Measurements from ENCODE around the gene TSPAN9. TPM values are rescaled to one million over a fixed set of nuclear protein-coding genes. Genes with fewer than 3 reads are reported as not detected.
"Not testable (repeated sequence)": the region's sequence is repeated elsewhere in the genome, so short reads cannot be mapped to it uniquely, and the experiment has no call there.

The TSPAN9 gene
- polyA plus RNA-seq, 1 experiment = 67.0 TPM

- Histone ChIP-seq H3K4me3 (ENCODE audit: low read depth, low read length) (no peak overlapping the region), H3K36me3 (ENCODE audit: control insufficient read depth, insufficient read depth, low read length) (no peaks in the 10 kb centered on the region), H3K27me3 (ENCODE audit: control insufficient read depth, insufficient read depth, low read length) (peaks cover 10% of the 10 kb centered on the region)
- POLR2A ChIA-PET = no interaction called here
- no peak for DNase-seq (ENCODE audit: low read depth)
- no peak for TF ChIP-seq CTCF (IDR thresholded peaks at IDR 0.05; ENCODE audit: insufficient read depth, low read depth, low read length)
- CTCF ChIA-PET = interaction anchor here (1.0 to 3.4 kb wide), 4 partner anchors 8 to 226 kb away, joined by 3 to 12 read pairs (median 6); no protein-coding TSS in a partner anchor
Observed at GRCh38 chr12:3065300-3065699, 11.9 kb upstream of the TSPAN9 start.

GRCh38 chr12:3065846-3066245, 11.3 kb upstream of the TSPAN9 start:
- CTCF ChIA-PET = interaction anchor here (1.0 to 3.4 kb wide), 4 partner anchors 8 to 225 kb away, joined by 3 to 12 read pairs (median 6); no protein-coding TSS in a partner anchor
- DNase-seq (ENCODE audit: low read depth); H3K4me3 ChIP-seq (ENCODE audit: low read depth, low read length); H3K36me3 ChIP-seq (ENCODE audit: control insufficient read depth, insufficient read depth, low read length); POLR2A ChIA-PET: not testable (repeated sequence)
- peaks cover 10% of the 10 kb centered on the region for H3K27me3 ChIP-seq (ENCODE audit: control insufficient read depth, insufficient read depth, low read length)

- Histone ChIP-seq H3K36me3 (ENCODE audit: control insufficient read depth, insufficient read depth, low read length) (no peaks in the 10 kb centered on the region), H3K4me3 (ENCODE audit: low read depth, low read length) (no peak overlapping the region), H3K27me3 (ENCODE audit: control insufficient read depth, insufficient read depth, low read length) (peaks cover 3% of the 10 kb centered on the region)
- no peak for TF ChIP-seq CTCF (IDR thresholded peaks at IDR 0.05; ENCODE audit: insufficient read depth, low read depth, low read length)
- ChIA-PET CTCF (interaction anchor here (1.2 to 8.1 kb wide), 4 partner anchors 53 to 206 kb away, joined by 3 to 122 read pairs (median 4); no protein-coding TSS in a partner anchor), POLR2A (no interaction called here)
- DNase-seq (ENCODE audit: low read depth) = no peak
Observed at GRCh38 chr12:3069714-3070113, 7.5 kb upstream of the TSPAN9 start.

GRCh38 chr12:3071107-3071506, 6.1 kb upstream of the TSPAN9 start:
- no peak for DNase-seq (ENCODE audit: low read depth)
- CTCF ChIA-PET = interaction anchor here (1.2 to 8.1 kb wide), 2 partner anchors 40 to 205 kb away, joined by 3 to 122 read pairs; no protein-coding TSS in a partner anchor
- H3K27me3 ChIP-seq (ENCODE audit: control insufficient read depth, insufficient read depth, low read length) = peaks cover 3% of the 10 kb centered on the region; the same call in 1 of the 2 replicates
- no peak for TF ChIP-seq CTCF (IDR thresholded peaks at IDR 0.05; ENCODE audit: insufficient read depth, low read depth, low read length)
- H3K36me3 ChIP-seq (ENCODE audit: control insufficient read depth, insufficient read depth, low read length) = no peaks in the 10 kb centered on the region
- POLR2A ChIA-PET = no interaction called here
- H3K4me3 ChIP-seq (ENCODE audit: low read depth, low read length) = no peak overlapping the region

GRCh38 chr12:3071710-3072109, 5.5 kb upstream of the TSPAN9 start:
- peaks cover 3% of the 10 kb centered on the region; the same call in 1 of the 2 replicates for H3K27me3 ChIP-seq (ENCODE audit: control insufficient read depth, insufficient read depth, low read length)
- CTCF ChIA-PET = interaction anchor here (1.2 to 8.1 kb wide), 3 partner anchors 40 to 228 kb away, joined by 3 to 122 read pairs (median 12); no protein-coding TSS in a partner anchor
- DNase-seq (ENCODE audit: low read depth) = no peak
- no peak overlapping the region for H3K4me3 ChIP-seq (ENCODE audit: low read depth, low read length)
- no peaks in the 10 kb centered on the region for H3K36me3 ChIP-seq (ENCODE audit: control insufficient read depth, insufficient read depth, low read length)
- TF ChIP-seq CTCF (IDR thresholded peaks at IDR 0.05; ENCODE audit: insufficient read depth, low read depth, low read length) = no peak
- POLR2A ChIA-PET = no interaction called here
